HEK293 (cell line): ENCODE measurements around the gene DLX3.

Experiments
- REST ChIP-seq: fragments of 450-650 bp; formaldehyde crosslinking; IDR thresholded peaks from 2 replicates; pipeline ENCODE4 v1.5.1; 2016; ENCODE audit warnings: missing biosample characterization, missing genetic modification characterization
- YY1 ChIP-seq: fragments of 450-650 bp; formaldehyde crosslinking; IDR thresholded peaks from 2 replicates; pipeline ENCODE4 v1.5.1; 2018; ENCODE audit warnings: missing biosample characterization, missing genetic modification characterization
- ZBTB1 ChIP-seq: fragments of 450-650 bp; formaldehyde crosslinking; IDR thresholded peaks from 2 replicates; pipeline ENCODE4 v1.5.1; 2016; ENCODE audit warnings: missing biosample characterization, missing genetic modification characterization
- ZBTB26 ChIP-seq: fragments of 450-650 bp; formaldehyde crosslinking; optimal IDR thresholded peaks from 2 replicates; pipeline ENCODE3; 2016; ENCODE audit warnings: missing biosample characterization, mild to moderate bottlenecking, missing genetic modification characterization
- ZBTB7A ChIP-seq: fragments of 450-650 bp; formaldehyde crosslinking; IDR thresholded peaks from 2 replicates; pipeline ENCODE4 v1.5.1; 2016; ENCODE audit warnings: low read depth, missing biosample characterization, missing genetic modification characterization
- ZFP37 ChIP-seq: fragments of 450-650 bp; formaldehyde crosslinking; IDR thresholded peaks from 2 replicates; pipeline ENCODE4 v1.5.1; 2016; ENCODE audit warnings: missing biosample characterization, missing genetic modification characterization
- ZNF157 ChIP-seq: fragments of 450-650 bp; formaldehyde crosslinking; IDR thresholded peaks from 2 replicates; pipeline ENCODE4 v1.5.1; 2016; ENCODE audit warnings: missing biosample characterization, missing genetic modification characterization
- ZNF350 ChIP-seq: fragments of 450-650 bp; formaldehyde crosslinking; IDR thresholded peaks from 2 replicates; pipeline ENCODE4 v1.5.0; 2017; ENCODE audit warnings: missing biosample characterization, mild to moderate bottlenecking, missing genetic modification characterization
- ZNF549 ChIP-seq: fragments of 450-650 bp; IDR thresholded peaks from 2 replicates; pipeline ENCODE4 v1.5.1; 2018; ENCODE audit warnings: missing biosample characterization, missing genetic modification characterization, mild to moderate bottlenecking, inconsistent platforms, moderate library complexity
- TF ChIP-seq, protein P1 (sequence below): fragments of 450-650 bp; formaldehyde crosslinking; IDR thresholded peaks from 2 replicates; pipeline ENCODE4 v1.5.1; 2016; ENCODE audit warnings: missing biosample characterization, missing genetic modification characterization
- TF ChIP-seq, protein P2 (sequence below): fragments of 450-650 bp; formaldehyde crosslinking; IDR thresholded peaks from 2 replicates; pipeline ENCODE4 v1.5.1; 2016; ENCODE audit warnings: missing biosample characterization, missing genetic modification characterization

DNA sequence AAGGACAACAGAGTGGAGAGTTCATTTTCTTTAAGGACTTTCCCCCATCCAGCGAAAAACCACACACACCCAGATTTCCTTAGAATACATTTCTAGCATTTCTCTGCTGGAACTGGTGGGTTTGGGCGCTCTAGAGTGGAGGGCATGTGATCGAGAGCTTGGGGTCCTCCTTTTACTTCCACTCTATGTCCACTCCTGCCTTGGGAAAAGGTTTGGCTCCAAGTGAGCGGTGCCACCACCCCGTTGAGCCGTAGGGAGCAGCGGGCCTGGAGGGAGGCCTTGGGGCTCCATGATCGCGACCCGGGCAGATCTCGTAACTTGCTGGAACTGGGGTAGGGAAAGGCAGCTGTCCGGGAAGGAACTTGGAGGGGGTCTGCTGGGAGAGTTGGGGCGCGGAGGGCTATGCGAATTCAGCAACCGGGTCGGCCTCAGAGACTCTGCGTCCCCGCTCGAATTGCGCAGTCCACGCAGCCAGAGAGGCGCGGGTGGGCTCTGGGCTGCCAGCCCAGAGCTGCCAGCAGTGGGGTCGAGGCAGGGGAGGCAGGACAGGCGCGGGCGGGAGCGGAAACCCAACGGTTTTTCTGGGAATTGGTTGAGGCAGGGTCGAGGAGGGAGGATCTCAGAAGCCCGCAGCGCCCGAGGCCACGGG, 23.7 kb downstream of the DLX3 start:
- TF ChIP-seq, protein P1, sequence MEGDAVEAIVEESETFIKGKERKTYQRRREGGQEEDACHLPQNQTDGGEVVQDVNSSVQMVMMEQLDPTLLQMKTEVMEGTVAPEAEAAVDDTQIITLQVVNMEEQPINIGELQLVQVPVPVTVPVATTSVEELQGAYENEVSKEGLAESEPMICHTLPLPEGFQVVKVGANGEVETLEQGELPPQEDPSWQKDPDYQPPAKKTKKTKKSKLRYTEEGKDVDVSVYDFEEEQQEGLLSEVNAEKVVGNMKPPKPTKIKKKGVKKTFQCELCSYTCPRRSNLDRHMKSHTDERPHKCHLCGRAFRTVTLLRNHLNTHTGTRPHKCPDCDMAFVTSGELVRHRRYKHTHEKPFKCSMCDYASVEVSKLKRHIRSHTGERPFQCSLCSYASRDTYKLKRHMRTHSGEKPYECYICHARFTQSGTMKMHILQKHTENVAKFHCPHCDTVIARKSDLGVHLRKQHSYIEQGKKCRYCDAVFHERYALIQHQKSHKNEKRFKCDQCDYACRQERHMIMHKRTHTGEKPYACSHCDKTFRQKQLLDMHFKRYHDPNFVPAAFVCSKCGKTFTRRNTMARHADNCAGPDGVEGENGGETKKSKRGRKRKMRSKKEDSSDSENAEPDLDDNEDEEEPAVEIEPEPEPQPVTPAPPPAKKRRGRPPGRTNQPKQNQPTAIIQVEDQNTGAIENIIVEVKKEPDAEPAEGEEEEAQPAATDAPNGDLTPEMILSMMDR (tag by site-specific recombination): no peak
- TF ChIP-seq ZFP37 (tag by site-specific recombination): no peak
- no peak for TF ChIP-seq ZBTB26 (tag by site-specific recombination)
- TF ChIP-seq, protein P2, sequence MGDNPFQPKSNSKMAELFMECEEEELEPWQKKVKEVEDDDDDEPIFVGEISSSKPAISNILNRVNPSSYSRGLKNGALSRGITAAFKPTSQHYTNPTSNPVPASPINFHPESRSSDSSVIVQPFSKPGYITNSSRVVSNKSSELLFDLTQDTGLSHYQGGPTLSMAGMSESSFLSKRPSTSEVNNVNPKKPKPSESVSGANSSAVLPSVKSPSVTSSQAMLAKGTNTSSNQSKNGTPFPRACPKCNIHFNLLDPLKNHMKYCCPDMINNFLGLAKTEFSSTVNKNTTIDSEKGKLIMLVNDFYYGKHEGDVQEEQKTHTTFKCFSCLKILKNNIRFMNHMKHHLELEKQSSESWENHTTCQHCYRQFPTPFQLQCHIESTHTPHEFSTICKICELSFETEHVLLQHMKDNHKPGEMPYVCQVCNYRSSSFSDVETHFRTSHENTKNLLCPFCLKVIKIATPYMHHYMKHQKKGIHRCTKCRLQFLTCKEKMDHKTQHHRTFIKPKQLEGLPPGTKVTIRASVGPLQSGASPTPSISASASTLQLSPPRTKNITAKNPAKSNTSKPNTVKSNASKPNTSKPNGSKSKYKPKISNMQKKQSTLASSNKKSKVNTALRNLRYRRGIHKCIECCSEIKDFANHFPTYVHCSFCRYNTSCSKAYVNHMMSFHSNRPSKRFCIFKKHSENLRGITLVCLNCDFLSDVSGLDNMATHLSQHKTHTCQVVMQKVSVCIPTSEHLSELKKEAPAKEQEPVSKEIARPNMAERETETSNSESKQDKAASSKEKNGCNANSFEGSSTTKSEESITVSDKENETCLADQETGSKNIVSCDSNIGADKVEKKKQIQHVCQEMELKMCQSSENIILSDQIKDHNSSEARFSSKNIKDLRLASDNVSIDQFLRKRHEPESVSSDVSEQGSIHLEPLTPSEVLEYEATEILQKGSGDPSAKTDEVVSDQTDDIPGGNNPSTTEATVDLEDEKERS (tag by site-specific recombination): no peak
- TF ChIP-seq ZBTB7A (tag by site-specific recombination): no peak
- TF ChIP-seq REST: no peak
- TF ChIP-seq ZNF157 (tag by site-specific recombination): no peak
- no peak for TF ChIP-seq ZNF350
- no peak for TF ChIP-seq ZNF549 (tag by site-specific recombination)
- TF ChIP-seq ZBTB1 (tag by site-specific recombination): no peak
- TF ChIP-seq YY1 (tag by site-specific recombination): no peak
